Gastrocnemius medialis (tissue), 4 donors: ENCODE data around the gene PTGES3L. TPM values are rescaled to one million over a fixed set of nuclear protein-coding genes. Genes with fewer than 3 reads are reported as not detected.
A peak's percentile ranks its signal among the peaks of the same experiment; 100 is the strongest.
"Not testable (repeated sequence)": the region's sequence is repeated elsewhere in the genome, so short reads cannot be mapped to it uniquely, and the experiment has no call there.

Experiments
- ATAC-seq, 2 donors: fragments of 150-250 bp; one replicate each; pipeline ENCODE4 v1.9.1; 2016
- DNase-seq, 2 donors: peaks; one replicate each; pipeline ENCODE4 v3.0.0-alpha.2; 2019
- H3K27ac ChIP-seq, 4 donors: fragments of 200-600 bp; sonication (generic); 1 replicate in 1 of 4; 2 replicates in 3 of 4; pipeline ENCODE4 v1.5.1; 2016 to 2018; ENCODE audit warnings: mild to moderate bottlenecking in 2 of 4, moderate library complexity in 1 of 4
- H3K27me3 ChIP-seq, 3 donors: fragments of 200-600 bp; sonication (generic) in 2 of 3; 1 replicate in 1 of 3; 2 replicates in 2 of 3; pipeline versions ENCODE4 v1.5.1 to v1.6.0; 2016 to 2019; ENCODE audit warnings: mild to moderate bottlenecking in 1 of 3, moderate library complexity in 1 of 3
- H3K36me3 ChIP-seq, 2 donors: fragments of 200-600 bp; sonication (generic) in 1 of 2; one replicate each; pipeline ENCODE4 v1.5.1; 2017 to 2018
- H3K4me1 ChIP-seq, 2 donors: fragments of 200-600 bp; sonication (generic) in 1 of 2; one replicate each; pipeline ENCODE4 v1.5.1; 2016 to 2017; ENCODE audit warnings: mild to moderate bottlenecking in 2 of 2
- H3K4me3 ChIP-seq, 4 donors: fragments of 200-600 bp; sonication (generic) in 3 of 4; 1 replicate in 1 of 4; 2 replicates in 3 of 4; pipeline ENCODE4 v1.5.1; 2016 to 2019; ENCODE audit warnings: mild to moderate bottlenecking in 2 of 4
- H3K9me3 ChIP-seq, 3 donors: fragments of 200-600 bp; sonication (generic) in 2 of 3; 1 replicate in 1 of 3; 2 replicates in 2 of 3; pipeline ENCODE4 v1.5.1; 2016 to 2019
- CTCF ChIP-seq, 5 experiments: fragments of 450-650 bp in 3 of 5; fragments of 200-600 bp in 2 of 5; sonication (generic) in 2 of 5; IDR thresholded peaks in 4 of 5; conservative IDR thresholded peaks in 1 of 5; 1 replicate in 4 of 5; 2 replicates in 1 of 5; pipeline ENCODE4 v1.5.1; 2016 to 2019; ENCODE audit warnings: antibody characterized with exemption in 5 of 5, mild to moderate bottlenecking in 3 of 5, moderate library complexity in 3 of 5
- POLR2A ChIP-seq, 2 donors: fragments of 450-650 bp; IDR thresholded peaks; one replicate each; pipeline ENCODE4 v1.6.1; 2017; ENCODE audit warnings: antibody characterized with exemption in 2 of 2, mild to moderate bottlenecking in 2 of 2, moderate library complexity in 2 of 2
- in situ Hi-C, 4 donors: fragments of 200-750 bp; cut with MboI; loops; one replicate each; pipeline versions ENCODE4 v1.15.0 to v1.8.0; 2017; ENCODE audit warnings: low sequenced_read_pairs in 4 of 4
- intact Hi-C: fragments of 100-400 bp; cut with DNase I; formaldehyde crosslinking; loops from one replicate; pipeline ENCODE4 v1.15.1; 2023; ENCODE audit warnings: low total_unique reads
- total RNA-seq, 4 donors: library from RNA; depleted of rRNA; stranded (reverse); fragments of >200 nt; gene quantifications; one replicate each; pipeline versions ENCODE4 v1.1.0 to v1.2.3, GENCODE V29; 2016

PTGES3L gene
- total RNA-seq, 4 donors from 2014 or later: 29.1 to 68.3 (median 31.0) TPM

GRCh38 chr17:42937712-42938596 is 41.9 kb downstream of the PTGES3L start:
- ATAC-seq: peak; percentile 47 to 53
- H3K4me1 ChIP-seq: no peaks in the 10 kb centered on the region
- TF ChIP-seq CTCF (IDR thresholded peaks at IDR 0.05 in 4 of 5, conservative IDR thresholded peaks at IDR 0.05 in 1 of 5): peak; percentile 21 to 65 (median 59)
- TF ChIP-seq POLR2A (IDR thresholded peaks at IDR 0.05): no peak
- no peak overlapping the region for H3K4me3 ChIP-seq
- no peak overlapping the region for H3K27ac ChIP-seq
- intact Hi-C loops: loop anchor here (1.0 kb wide), 1 partner anchor 95 kb away; no protein-coding TSS in a partner anchor
- in situ Hi-C loops: loop anchor here in 2 of 4 donors (5.0 to 25.0 kb wide), 2 partner anchors 96 to 226 kb away; partner anchors contain the start of gene AOC2 (in 1 of the 2)
- no peak for DNase-seq
- no peaks in the 10 kb centered on the region for H3K36me3 ChIP-seq
- H3K27me3 ChIP-seq: no peaks in the 10 kb centered on the region
- H3K9me3 ChIP-seq: no peaks in the 10 kb centered on the region

GRCh38 chr17:42929497-42929844 is 50.4 kb downstream of the PTGES3L start:
- Histone ChIP-seq H3K27ac (no peak overlapping the region), H3K27me3 (peaks cover 0 to 4% (median 0%) of the 10 kb centered on the region in 3 donors), H3K4me3 (no peak overlapping the region), H3K4me1 (peaks cover 0 to 6% of the 10 kb centered on the region in 2 donors), H3K9me3 (no peaks in the 10 kb centered on the region), H3K36me3 (no peaks in the 10 kb centered on the region)
- TF ChIP-seq POLR2A (IDR thresholded peaks at IDR 0.05) (no peak), CTCF (IDR thresholded peaks at IDR 0.05 in 4 of 5, conservative IDR thresholded peaks at IDR 0.05 in 1 of 5) (no peak)
- in situ Hi-C loops (loop anchor here in 3 of 4 donors (5.0 to 25.0 kb wide), 3 partner anchors 85 to 217 kb away; partner anchors contain the start of gene AOC2 (in 3 of the 3)), intact Hi-C loops (loop anchor here (2.0 kb wide), 1 partner anchor 87 kb away; no protein-coding TSS in a partner anchor)
- no peak for DNase-seq
- no peak for ATAC-seq

GRCh38 chr17:42928714-42929496 is 51.0 kb downstream of the PTGES3L start:
- Histone ChIP-seq H3K4me1 (peaks cover 0 to 6% of the 10 kb centered on the region in 2 donors), H3K36me3 (no peaks in the 10 kb centered on the region), H3K9me3 (no peaks in the 10 kb centered on the region), H3K27me3 (peaks cover 0 to 4% (median 0%) of the 10 kb centered on the region in 3 donors), H3K27ac (peak overlapping the region; percentile 17 to 71 (median 52)), H3K4me3 (no peak overlapping the region)
- TF ChIP-seq CTCF (IDR thresholded peaks at IDR 0.05 in 4 of 5, conservative IDR thresholded peaks at IDR 0.05 in 1 of 5): peak in 4 of 5 experiments; percentile 46 to 62 (median 56)
- no peak for TF ChIP-seq POLR2A (IDR thresholded peaks at IDR 0.05)
- ATAC-seq (peak; percentile 92 to 93), DNase-seq (peak; percentile 5 to 19)
- in situ Hi-C loops: loop anchor here in 3 of 4 donors (5.0 to 25.0 kb wide), 3 partner anchors 84 to 217 kb away; partner anchors contain the start of gene AOC2 (in 3 of the 3)
- intact Hi-C loops: loop anchor here (2.0 kb wide), 1 partner anchor 86 kb away; no protein-coding TSS in a partner anchor

- H3K4me1 ChIP-seq: peaks cover 0 to 6% of the 10 kb centered on the region in 2 donors
- H3K9me3 ChIP-seq: no peaks in the 10 kb centered on the region
- in situ Hi-C loops: loop anchor here in 3 of 4 donors (5.0 to 25.0 kb wide), 3 partner anchors 80 to 213 kb away; partner anchors contain the start of gene AOC2 (in 3 of the 3)
- H3K36me3 ChIP-seq: no peaks in the 10 kb centered on the region
- DNase-seq: no peak
- H3K4me3 ChIP-seq: no peak overlapping the region
- no peak overlapping the region for H3K27ac ChIP-seq
- TF ChIP-seq CTCF (IDR thresholded peaks at IDR 0.05 in 4 of 5, conservative IDR thresholded peaks at IDR 0.05 in 1 of 5) (no peak), POLR2A (IDR thresholded peaks at IDR 0.05) (no peak)
- intact Hi-C loops: no loop called here
- ATAC-seq: no peak
- no peaks in the 10 kb centered on the region for H3K27me3 ChIP-seq
Observed at GRCh38 chr17:42924891-42925290, 55.0 kb downstream of the PTGES3L start.

GRCh38 chr17:42923472-42923871 is 56.4 kb downstream of the PTGES3L start:
- H3K27ac ChIP-seq: peak overlapping the region in 1 of 4 donors; percentile 27
- DNase-seq, H3K4me3 ChIP-seq, H3K4me1 ChIP-seq, ATAC-seq, intact Hi-C loops, H3K27me3 ChIP-seq, H3K9me3 ChIP-seq, H3K36me3 ChIP-seq: not testable (repeated sequence)
- in situ Hi-C loops: loop anchor here in 1 of 4 donors (10.0 kb wide), 1 partner anchor 79 kb away; the partner anchor contains the start of gene AOC2
